SIG-M5 treated with dmso at 0.1 percent for 504 hours (cell line): Measurements from ENCODE around the gene CEBPE.
"Not testable (repeated sequence)": the region's sequence is repeated elsewhere in the genome, so short reads cannot be mapped to it uniquely, and the experiment has no call there.

ENCODE experiments used
- DNase-seq: peaks from one replicate; lab custom pipeline; 2025; ENCODE audit not compliant: unreplicated experiment; lab: John Stamatoyannopoulos, UW

The CEBPE gene

GRCh38 chr14:23123419-23123818 lies 4.4 kb upstream of the CEBPE start:
- no peak for DNase-seq

- DNase-seq: no peak
Observed at GRCh38 chr14:23122086-23122485, 3.0 kb upstream of the CEBPE start.

- DNase-seq: no peak
Observed at GRCh38 chr14:23121361-23121771, 2.3 kb upstream of the CEBPE start.

GRCh38 chr14:23120541-23121251 lies 1.6 kb upstream of the CEBPE start:
- peak; percentile 86 for DNase-seq

- DNase-seq: peak; percentile 92
Observed at GRCh38 chr14:23119363-23120327, 590 bp upstream of the CEBPE start.

DNA sequence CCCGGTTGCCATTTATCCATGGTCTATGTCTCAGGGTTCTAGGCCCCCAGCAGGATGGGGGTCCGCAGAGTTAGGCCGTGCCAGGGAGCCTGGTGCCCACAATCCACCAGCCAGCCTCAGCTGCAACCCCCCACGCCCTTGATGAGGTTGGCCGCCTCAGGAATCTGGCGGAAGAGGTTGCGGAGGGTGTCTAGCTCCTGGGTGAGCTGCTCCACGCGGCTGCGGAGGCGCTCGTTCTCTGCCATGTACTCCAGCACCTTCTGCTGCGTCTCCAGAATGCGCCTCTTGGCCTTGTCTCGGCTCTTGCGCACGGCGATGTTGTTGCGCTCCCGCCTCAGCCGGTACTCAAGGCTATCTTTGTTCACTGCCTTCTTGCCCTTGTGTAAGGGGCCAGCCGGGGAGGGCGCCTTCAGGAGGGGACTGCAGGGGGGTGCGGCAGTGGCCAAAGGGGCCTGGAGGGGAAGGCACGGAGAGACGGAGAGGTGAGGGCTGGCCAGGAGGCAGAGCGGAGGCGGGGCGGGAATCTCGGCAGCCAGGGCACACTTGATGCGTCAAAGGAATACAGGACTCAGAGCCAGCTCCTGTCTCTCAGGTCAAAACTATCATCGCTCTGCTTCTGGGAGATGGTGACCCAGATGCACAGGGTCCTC lies 1.6 kb downstream of the CEBPE start:
- no peak for DNase-seq

- no peak for DNase-seq
Observed at GRCh38 chr14:23115918-23116317, 3.1 kb downstream of the CEBPE start.

DNA sequence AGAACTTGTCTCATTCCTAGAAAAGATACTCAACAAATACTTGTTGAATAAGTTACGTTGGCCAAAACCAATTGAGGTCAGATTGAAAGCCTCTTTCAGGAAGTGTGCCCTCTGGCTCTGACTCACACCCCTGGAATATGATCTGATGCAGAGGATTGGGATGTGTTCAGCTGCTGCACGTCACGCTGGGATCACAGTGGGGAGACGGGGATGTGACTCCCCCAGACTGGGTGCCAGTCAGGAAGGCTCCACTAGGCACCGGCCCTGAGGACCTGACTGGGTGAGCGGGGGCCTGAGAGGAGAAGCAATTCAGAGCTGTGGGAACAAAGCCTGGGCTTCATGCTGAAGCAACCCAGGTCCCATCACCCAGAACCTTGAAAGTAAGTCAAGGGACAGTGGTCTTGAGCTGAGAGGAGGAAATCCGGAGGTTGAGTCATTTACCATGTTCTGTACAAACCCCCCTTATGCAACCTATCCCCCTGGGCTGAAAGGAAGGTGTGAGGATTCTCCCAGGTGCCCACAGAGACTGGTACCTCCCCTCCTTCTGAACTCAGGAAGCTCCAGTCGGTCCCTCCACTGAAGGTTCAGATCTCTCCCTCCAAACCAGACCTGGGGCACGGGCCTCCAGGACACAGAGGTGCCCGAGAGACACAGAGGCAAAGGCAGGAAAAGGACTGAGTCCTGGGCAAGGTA lies 3.9 kb downstream of the CEBPE start:
- peak; percentile 58 for DNase-seq

DNA sequence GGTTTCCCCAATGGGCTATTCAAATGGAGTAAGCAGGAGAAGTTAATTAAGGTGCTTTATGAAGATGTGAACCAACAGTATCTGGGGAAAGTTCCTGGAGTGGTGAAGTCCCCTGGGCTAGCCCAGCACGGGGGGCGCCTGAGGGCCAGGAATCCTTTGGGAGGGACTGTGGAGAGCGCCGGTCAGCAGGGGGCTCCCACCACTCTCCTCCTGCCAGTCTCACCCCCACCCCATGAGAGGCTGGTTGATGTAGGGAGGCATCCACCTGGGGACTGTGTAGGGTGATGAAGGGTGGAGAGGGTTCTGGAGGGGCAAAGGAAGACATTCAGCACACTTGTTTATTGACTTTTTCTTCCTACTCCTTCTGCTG lies 4.4 kb downstream of the CEBPE start:
- no peak for DNase-seq

- DNase-seq: no peak
Observed at GRCh38 chr14:23114120-23114458, 5.0 kb downstream of the CEBPE start.

- peak; percentile 89 for DNase-seq
Observed at GRCh38 chr14:23113431-23114119, 5.5 kb downstream of the CEBPE start.

DNA sequence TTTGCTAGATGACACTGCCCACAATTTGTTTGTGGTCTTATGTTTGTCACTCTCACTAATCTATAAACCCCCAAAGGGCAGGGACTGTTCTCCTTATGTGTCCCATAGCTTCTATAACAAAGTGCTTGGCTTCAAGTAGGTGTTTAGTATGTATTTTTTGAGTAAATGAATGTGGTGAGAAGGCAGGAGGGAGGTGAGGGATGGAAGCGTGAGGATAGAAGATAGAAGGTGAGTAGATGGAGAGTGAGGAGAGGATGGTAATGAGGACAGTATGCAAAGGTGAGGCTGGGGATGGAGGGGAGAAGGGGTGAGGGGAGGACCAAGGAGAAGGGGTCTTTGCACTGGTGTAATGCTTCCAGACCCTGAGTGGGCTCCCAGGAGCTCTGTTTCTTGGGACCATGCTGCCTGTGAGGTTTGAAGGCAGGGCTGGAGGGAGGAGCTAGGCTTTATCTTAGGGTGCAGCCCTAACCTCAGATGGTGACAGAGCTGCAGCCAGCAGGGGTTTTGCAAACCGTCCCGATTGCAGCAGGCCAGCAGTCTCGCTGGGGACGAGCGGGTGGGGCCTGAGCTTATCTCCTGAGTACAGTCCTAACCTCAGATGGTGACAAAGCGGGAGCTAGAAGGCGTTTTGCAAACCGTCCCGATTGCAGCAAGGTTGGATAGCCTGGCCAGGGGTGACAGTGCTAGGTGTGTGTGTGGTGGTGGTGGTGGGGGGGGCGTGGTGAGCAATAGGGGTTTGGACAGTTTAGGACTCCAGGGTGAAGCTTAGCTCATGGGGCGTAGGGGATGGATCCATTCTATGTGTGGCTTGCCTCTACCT lies 6.5 kb downstream of the CEBPE start:
- DNase-seq: peak; percentile 86

DNA sequence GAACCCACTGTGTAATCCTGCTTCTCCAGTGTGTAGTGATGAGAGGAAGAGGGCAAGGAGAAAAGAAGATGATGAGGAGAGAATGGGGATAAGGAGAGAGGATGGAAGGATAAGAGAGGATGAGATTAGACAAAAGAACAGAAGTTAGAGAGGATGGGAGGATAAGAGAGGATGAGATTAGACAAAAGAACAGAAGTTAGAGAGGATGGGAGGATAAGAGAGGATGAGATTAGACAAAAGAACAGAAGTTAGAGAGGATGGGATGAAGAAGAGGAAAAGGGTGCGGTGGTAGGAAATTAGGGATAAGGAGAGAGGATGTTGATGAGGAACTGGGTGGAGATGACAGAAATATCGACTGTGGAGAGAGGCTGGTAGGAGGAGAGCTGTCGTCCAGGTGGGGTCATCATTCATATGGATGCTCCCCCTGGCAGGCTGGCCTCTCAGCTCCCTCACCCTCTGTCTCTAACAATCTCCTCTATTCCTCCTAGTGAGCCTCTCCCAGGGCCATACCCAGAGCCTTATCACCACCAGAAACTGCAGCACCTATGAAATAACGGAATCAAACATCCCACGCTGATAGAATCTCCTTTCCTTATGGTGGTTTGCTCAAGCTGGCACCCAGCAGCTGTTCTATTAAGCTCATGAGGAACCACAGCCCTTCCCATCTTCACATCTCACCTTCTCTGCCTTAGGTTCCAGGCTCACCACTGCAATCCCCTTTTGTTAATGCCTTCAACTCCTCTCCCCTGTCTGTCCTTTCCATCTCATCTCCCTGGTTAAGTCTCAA lies 8.3 kb downstream of the CEBPE start:
- no peak for DNase-seq

GRCh38 chr14:23109769-23110168 lies 9.3 kb downstream of the CEBPE start:
- DNase-seq: no peak

DNA sequence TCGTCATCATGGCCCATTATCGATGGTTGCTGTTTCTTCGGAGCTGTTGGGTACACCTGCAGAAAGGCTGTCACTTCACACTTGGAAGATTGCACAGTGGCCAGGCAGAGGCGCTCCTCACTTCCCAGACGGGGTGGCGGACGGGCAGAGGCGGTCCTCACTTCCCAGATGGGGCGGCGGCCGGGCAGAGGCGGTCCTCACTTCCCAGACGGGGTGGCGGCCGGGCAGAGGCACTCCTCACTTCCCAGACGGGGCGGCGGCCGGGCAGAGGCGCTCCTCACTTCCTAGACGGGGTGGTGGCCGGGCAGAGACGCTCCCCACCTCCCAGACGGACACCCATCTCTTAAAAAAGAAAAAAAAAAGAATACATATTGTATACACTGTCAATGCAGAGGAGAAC lies 10.9 kb downstream of the CEBPE start:
- not testable (repeated sequence) for DNase-seq

DNA sequence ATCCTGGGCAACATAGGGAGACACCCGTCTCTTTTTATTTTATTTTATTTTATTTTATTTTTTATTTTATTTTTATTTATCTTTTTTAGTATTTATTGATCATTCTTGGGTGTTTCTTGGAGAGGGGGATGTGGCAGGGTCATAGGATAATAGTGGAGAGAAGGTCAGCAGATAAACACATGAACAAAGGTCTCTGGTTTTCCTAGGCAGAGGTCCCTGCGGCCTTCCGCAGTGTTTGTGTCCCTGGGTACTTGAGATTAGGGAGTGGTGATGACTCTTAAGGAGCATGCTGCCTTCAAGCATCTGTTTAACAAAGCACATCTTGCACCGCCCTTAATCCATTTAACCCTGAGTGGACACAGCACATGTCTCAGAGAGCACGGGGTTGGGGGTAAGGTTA lies 11.4 kb downstream of the CEBPE start:
- not testable (repeated sequence) for DNase-seq

DNA sequence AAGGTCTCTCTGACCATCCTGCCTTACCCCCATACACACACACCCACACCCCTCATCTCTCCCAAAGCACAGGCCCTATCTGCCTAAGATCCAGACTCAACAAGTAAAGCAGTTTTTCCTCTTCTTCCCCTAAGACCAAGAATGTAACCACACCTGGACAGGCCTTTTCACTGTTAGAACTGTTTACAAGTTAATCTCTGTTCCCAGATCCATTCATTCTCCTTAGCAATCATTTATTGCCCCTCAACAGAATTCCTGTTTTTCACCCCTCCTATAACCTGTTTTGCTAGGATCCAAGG lies 12.4 kb downstream of the CEBPE start:
- no peak for DNase-seq

GRCh38 chr14:23105348-23105824 lies 13.7 kb downstream of the CEBPE start:
- no peak for DNase-seq
